Activated gamma-delta T cell (primary cell): Measurements from ENCODE around the gene ZFC3H1.
"Not testable (repeated sequence)": the region's sequence is repeated elsewhere in the genome, so short reads cannot be mapped to it uniquely, and the experiment has no call there.

Source experiments
- DNase-seq: peaks from one replicate; lab custom pipeline; 2025; lab: John Stamatoyannopoulos, UW
- total RNA-seq, 2 donors: gene quantifications; one replicate each; lab custom pipeline; 2026; lab: John Stamatoyannopoulos, UW

Gene ZFC3H1, protein sequence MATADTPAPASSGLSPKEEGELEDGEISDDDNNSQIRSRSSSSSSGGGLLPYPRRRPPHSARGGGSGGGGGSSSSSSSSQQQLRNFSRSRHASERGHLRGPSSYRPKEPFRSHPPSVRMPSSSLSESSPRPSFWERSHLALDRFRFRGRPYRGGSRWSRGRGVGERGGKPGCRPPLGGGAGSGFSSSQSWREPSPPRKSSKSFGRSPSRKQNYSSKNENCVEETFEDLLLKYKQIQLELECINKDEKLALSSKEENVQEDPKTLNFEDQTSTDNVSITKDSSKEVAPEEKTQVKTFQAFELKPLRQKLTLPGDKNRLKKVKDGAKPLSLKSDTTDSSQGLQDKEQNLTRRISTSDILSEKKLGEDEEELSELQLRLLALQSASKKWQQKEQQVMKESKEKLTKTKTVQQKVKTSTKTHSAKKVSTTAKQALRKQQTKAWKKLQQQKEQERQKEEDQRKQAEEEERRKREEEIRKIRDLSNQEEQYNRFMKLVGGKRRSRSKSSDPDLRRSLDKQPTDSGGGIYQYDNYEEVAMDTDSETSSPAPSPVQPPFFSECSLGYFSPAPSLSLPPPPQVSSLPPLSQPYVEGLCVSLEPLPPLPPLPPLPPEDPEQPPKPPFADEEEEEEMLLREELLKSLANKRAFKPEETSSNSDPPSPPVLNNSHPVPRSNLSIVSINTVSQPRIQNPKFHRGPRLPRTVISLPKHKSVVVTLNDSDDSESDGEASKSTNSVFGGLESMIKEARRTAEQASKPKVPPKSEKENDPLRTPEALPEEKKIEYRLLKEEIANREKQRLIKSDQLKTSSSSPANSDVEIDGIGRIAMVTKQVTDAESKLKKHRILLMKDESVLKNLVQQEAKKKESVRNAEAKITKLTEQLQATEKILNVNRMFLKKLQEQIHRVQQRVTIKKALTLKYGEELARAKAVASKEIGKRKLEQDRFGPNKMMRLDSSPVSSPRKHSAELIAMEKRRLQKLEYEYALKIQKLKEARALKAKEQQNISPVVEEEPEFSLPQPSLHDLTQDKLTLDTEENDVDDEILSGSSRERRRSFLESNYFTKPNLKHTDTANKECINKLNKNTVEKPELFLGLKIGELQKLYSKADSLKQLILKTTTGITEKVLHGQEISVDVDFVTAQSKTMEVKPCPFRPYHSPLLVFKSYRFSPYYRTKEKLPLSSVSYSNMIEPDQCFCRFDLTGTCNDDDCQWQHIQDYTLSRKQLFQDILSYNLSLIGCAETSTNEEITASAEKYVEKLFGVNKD (N-terminal part only)
- 128 reads per million in 2 donors for total RNA-seq

DNA sequence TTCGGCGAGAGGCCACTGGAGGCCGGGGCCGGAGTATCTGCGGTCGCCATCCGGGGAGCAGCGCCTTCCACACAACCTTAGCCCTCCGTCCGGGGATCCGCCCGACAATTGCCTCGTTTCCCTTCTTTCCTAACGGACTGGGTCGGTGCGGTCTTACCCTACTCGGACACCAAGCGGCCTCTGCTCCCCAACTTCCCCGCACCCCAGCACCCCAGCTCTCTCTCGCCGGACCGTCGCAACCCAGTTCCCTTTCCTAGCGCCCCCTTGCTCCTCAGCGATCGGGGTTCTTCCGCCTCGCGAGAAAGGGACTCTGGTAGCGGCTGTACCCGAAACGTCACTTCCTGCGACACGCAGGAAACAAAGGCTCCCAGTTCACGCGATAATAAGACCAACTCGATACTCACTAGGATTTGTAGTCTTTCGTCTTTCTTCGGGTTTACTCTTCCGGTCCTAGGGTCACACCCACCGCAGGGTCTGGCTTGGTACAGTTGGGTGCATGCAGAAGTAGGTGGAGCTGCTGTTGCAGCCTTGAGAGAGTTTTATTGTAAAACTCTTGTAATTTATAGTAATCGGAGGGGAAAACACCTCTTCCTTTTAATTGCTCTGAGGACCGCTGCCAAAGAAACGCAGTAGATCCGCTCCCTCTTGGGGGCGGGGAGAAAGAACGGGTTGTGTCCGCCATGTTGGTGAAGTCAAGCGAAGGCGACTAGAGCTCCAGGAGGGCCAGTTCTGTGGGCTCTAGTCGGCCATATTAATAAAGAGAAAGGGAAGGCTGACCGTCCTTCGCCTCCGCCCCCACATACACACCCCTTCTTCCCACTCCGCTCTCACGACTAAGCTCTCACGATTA is at the start of gene ZFC3H1, which contains the start of gene THAP2:
TSS of gene ZFC3H1 (minus strand) at position 288 of the 850 bp plus-strand sequence. CDS start at position 50, 238 bp downstream.
TSS of gene THAP2 (plus strand) at position 741 of the 850 bp plus-strand sequence. CDS start 209 bp downstream, outside the sequence.
- DNase-seq = peak; percentile 39

DNA sequence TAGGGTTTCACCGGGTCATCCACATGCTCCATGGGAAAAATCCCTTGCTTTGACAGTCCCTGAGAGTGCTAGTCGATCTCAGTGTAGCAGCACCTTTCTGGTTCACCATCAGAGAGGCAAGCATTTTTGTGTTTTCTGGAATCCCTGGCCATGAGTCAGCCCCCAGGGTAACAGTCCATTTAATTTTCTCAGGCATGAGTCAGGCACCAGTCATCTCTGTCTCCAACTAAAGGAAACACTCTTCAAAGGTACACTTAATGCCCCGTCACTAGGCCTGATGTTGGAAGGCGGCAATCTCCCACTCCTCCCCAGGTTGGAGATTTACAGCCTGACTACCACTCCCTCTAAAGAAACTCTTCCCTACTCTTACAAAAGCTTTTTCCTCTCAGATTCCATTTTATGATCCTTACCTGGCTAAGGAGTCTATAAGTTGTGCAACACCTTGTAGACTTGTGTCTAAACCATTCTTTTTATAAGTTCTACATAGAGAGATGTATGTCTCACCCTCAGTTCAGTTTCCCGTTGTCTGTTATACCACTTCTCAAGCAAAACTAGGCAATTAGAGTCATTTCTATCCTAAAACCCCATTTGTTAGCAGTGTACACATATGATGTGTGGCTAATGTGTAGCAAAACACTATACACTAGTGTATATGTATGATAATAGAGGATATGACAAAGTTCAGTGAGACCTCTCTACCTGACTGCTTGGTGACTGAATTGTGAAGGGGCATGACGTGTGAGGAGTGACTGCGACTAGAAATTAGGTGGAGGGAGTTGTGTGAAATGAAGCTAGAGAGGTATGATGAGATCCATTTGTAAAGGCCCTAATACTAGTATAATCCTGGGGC is 46.9 kb upstream of the ZFC3H1 start:
- no peak for DNase-seq

DNA sequence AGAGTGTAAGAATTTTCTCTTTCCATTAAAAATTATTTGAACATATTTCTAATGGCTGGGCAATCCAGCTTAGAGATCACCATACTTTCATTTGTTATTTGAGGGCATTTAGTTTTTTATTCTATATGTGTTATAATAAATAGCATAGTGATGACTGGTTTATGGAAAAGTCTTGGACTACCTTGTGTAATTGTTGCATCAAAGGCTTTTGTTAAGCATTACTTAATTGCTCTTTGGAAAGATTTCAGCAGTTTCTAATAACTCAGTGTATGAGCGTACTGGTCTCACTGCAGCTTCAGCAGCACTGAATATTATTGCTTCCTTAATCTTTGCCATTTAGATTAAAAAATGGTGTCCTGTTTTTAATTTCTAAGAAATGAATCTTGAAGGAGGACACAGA is 45.0 kb upstream of the ZFC3H1 start:
- DNase-seq = no peak

DNA sequence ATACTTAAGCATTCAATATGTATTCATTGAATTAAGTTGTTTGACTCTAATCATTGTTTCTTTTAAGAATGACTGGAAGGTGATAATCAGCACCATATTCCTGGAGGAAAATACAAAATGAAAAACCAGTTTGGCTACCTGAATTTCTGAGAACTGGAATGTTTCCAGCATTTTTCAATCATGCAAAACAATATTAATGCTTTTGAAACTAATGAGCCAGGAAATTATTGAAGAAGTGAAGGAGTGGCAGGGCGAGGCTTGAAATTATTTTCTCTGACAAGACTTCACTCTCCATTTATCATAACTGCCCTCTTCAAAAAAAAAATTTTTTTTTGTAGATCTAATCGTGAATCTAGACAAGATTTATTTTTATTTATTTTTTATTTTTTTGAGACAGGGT is 41.3 kb upstream of the ZFC3H1 start:
- DNase-seq = no peak

DNA sequence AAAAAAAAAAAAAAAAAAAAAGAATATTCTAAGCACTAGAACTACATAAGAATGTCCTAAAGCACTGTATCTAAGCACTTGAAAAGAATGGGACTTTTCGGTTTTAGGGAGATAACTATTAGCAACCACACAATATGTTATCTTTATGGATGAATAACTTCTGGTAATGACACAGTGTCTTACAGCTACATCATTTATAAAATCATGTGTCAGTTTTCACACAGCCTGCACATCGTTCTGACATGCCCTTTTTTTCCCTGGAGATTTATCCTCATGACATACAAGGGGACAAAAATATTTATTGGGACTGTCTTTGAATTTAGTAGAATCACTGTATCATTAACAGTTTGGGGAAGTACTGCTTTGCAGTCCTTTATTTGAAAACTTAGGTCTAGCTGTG is 39.6 kb upstream of the ZFC3H1 start:
- DNase-seq = no peak

DNA sequence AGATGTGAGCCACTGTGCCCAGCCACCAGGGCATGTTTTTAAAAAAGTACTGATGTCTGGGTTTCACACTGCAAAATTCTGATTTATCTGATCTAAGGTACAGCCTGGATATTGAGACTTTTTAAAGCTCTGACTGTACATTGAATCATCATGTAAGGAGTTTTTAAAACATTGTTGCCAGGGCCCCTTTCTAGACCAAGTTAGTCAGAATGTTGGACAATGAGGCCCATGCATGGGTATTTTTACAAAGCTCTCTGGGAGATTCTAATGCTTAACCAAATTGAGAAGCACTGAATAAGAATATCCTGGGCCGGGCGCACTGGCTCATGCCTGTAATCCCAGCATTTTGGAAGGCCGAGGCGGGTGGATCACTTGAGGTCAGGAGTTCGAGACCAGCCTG is 38.9 kb upstream of the ZFC3H1 start:
- DNase-seq = no peak

DNA sequence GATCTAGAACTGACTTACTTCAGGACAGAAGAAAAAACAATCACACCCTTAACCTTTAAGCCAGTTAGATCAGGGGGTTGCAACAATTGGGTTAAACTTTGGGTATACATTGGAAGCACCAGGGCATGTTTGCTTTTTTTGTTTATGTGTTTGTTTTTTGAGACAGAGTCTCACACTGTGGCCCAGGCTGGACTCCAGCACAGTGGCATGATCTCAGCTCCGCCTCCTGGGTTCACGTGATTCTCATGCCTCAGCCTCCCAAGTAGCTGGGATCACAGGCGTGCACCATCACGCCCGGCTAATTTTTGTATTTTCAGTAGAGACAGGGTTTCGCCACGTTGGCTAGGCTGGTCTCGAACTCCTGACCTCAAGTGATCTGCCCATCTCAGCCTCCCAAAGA is 38.5 kb upstream of the ZFC3H1 start:
- not testable (repeated sequence) for DNase-seq

DNA sequence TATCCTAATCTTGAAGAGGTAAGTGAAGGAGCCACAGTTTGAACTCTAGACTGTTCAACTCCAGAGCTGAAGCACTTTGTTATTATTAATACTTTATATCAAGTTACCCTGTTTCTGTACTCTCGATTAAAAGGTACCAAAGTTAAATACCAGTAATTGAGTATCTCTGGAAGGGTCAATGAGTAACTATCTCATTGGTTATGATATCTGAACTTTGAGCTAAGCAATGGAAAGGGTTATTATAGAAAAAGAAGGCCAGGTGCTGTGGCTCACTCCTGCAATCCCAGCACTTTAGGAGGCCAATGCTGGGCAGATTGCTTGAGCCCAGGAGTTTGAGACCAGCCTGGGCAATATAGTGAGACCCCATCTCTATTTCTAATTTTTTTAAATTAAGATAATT is 32.1 kb upstream of the ZFC3H1 start:
- no peak for DNase-seq

DNA sequence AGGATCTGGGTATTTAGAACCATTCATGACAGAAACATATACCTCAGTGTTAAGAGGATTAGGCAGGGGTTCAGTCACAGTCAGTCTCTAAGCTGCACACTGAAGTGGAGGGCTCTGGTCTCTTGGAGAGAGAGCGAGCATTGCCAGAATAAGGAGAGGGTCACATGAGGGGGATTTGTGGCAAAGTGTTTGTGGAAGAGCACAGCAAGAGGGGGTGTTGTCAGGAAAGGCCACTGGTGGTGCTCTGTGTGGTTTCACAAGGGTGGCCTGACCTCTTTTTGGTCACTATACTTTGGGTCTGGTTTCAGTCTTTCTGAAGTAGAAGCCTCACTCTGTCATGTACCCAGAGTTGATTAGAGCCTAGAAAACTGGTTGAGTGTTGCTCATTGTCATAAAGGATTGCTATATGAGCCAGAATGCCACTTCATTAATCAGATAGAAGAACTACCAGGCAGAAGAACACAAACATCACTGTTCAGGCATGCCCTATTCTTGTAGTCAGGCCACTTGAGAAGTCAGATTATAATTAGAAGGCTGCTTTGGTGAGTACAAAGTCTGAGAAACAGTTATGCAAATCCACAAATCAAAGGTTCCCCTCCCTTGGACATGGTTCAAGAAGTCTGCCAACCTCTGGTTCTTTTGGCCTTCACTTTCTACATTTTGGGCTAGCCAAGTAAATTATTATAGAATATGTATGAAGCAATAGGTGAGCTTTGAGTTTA is 30.6 kb upstream of the ZFC3H1 start:
- DNase-seq = no peak

DNA sequence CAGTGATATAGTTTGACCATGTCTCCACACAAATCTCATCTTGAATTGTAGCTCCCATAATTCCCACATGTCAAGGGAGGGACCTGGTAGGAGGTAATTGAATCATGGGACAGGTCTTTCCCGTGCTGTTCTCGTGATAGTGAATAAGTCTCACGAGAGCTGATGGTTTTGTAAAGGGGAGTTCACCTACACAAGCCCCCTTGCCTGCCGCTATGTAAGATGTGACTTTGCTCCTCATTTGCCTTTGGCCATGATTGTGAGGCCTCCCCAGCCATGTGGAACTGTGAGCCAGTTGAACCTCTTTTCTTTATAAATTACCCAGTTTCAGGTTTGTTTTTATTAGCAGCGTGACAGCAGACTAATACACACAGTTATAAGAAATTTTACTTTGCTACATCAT is 30.0 kb upstream of the ZFC3H1 start:
- not testable (repeated sequence) for DNase-seq

DNA sequence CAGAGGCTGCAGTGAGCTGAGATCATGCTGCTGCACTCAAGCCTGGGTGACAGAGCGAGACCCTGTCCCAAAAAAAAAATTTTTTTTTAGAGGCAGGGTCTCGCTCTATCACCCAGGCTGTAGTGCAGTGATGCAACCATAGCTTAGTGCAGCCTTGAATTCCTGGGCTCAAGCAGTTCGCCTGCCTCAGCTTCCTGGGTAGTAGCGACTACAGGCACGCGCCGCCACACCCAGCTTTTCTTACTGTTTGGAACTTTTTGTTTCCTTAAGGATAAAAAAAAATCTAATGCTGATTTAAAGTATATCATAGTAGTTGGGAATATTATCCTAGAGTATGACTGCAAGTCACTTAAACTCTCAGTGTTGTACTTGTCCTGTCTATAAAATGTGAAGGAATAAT is 29.5 kb upstream of the ZFC3H1 start:
- DNase-seq = no peak

DNA sequence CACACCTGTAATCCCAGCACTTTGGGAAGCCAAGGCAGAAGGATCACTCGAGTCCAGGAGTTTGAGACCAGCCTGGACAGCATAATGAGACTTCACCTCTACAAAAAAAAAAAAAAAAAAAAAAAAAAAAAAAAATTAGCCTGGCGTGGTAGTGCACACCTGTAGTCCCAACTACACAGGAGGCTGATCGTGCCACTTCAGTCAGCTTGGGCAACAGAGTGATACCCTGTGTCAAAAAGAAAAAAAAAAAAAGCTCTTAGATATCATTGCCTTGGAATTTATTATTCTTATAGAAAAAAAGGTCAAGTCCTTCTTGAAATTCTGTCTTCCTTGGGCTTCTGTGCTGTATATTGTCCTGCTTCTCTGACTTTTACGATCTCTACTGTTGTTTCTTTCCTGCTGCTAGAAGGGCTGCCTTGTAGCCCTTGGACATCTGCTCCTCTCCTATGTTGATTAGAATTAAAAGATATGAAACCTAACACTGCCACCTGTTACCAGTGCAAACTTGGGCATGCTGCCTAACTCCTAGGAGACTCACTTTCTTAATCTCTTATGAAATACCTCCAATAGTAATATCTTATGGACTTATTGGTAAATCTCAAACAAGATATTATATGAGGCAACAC is 28.0 kb upstream of the ZFC3H1 start:
- DNase-seq = no peak

DNA sequence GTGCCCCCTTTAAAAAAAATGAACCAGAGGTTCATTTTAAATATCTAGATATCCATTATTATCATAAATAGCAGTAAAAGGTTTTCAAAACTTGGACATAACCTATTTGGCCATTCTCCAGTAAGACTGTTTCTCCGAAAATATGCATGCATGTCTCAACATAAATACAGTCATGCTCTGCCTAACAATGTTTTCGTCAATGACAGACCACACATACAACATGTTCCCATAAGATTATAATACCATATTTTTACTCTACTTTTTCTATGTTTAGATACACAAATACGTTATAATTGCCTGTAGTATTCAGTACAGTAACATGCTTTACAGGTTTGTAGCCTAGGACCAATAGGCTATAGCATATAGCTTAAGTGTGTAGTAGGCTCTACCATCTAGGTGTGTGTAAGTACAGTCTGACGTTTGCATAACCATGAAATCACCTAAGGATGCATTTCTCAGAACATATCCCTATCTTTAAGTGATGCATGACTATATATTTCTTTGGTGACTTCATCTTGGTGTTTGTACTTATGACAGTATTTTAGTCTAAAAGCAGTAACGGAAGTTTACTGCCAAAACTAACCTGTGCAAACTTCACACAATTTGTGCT is 25.4 kb upstream of the ZFC3H1 start:
- DNase-seq = no peak

DNA sequence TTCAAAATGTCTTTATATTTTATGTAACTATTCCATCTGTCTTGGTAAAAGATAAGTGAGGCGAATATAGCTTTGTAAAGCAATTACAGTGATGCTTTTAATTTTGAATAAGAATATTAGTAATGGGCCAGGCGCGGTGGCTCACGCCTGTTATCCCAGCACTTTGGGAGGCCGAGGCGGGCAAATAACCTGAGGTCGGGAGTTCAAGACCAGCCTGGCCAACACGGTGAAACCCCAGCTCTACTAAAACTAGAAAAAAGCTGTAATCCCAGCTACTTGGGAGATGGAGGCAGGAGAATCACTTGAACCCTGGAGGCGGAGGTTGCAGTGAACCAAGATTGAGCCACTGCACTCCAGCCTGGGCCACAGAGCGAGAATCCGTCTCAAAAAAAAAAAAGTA is 23.5 kb upstream of the ZFC3H1 start:
- not testable (repeated sequence) for DNase-seq

DNA sequence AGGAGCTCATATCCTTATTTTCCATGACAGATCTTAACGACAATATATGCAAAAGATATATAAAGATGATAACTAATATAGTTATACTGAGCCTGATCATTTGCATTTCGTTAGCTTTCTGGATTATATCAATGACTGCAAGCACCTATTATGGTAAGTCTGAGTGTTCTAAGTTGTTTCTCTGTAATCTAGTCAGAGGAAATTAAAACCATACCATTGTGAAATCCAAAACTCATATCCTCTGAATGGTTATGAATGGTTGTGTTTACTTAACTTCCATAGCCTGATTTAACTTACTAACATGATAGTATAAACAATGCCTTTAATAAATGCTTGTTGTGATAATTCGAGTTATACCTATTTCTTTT is 23.0 kb upstream of the ZFC3H1 start:
- DNase-seq = no peak

DNA sequence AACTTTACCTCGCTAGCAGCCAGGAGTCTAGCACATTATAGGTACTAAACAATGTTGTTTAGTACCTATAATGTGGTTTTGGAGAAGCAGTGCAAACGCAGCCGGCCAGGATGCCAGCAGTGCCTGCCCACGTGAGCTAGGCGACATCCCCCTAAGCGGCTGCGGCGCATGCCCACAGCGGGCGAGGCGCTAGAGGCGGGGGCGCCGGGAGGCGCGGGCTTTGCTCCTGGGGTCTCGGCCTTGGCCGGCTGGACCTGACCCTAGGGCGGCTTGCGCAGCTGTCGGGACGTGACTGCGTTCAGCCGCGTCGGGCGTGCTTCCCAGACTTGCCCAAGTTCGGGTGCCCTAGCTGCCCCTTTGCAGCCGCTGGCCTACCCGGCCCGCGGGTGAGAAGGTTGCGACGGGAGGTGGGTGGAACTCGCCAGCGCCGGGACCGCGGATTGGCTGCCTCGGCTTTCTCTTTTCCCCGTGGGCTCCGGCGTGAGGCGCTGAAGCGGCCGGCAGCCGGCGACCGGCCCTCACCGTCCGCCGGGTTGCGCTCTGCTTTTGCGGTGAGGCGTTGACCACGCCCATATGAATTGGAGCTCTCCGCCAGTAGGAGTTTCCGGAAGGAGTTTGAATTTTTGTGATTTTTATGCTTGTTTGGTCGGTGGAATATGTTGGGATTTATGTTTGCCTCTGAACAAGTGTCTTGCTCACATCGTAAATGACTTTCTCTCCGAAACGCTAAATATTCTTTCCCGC is 22.4 kb upstream of the ZFC3H1 start, which contains the start of gene TMEM19:
TSS of gene TMEM19 (plus strand) at position 169 of the 744 bp plus-strand sequence. CDS start 599 bp downstream, outside the sequence.
- peak; percentile 79 for DNase-seq

DNA sequence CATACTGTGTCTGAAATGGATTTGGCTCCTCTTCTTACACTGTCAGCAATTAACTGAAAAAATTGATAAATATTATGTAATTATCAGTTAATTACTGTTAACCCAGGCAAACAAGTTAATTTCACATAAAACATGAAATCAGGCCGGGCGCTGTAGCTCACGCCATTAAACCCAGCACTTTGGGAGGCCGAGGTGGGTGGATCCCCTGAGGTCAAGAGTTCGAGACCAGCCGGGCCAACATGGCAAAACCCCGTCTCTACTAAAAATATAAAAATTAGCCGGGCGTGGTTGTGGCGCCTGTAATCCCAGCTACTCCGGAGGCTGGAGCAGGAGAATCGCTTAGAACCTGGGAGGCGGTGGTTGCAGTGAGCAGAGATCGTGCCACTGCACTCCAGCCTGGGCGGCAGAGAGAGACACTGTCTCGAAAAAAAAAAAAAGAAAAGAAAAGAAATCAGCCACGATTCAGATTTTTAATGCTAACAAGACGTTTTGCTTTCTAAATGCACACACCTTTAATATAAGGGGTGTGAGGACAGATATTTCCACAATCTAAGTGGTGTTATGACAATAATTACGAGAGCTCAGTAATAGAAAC is 21.8 kb upstream of the ZFC3H1 start:
- no peak for DNase-seq
